HL-60 (cell line): Measurements from ENCODE around the gene FEZF2.

ENCODE experiments used
- GABPA ChIP-seq: IDR thresholded peaks from 2 replicates; pipeline ENCODE4 v1.6.1; 2012; ENCODE audit warnings: low read depth
- POLR2AphosphoS5 ChIP-seq: IDR thresholded peaks from 2 replicates; pipeline ENCODE4 v1.6.1; 2012; ENCODE audit warnings: low read depth
- SPI1 ChIP-seq: IDR thresholded peaks from 2 replicates; pipeline ENCODE4 v1.6.1; 2012; ENCODE audit warnings: low read depth, mild to moderate bottlenecking, borderline replicate concordance
- TF ChIP-seq, protein P1 (sequence below): IDR thresholded peaks from one replicate; pipeline ENCODE4 v1.5.1; 2011; ENCODE audit warnings: low read length, control low read depth, inconsistent platforms; ENCODE audit not compliant: insufficient read depth
- TF ChIP-seq, protein P2 (sequence below): IDR thresholded peaks from 2 replicates; pipeline ENCODE4 v1.6.1; 2012; ENCODE audit warnings: low read depth; ENCODE audit not compliant: insufficient replicate concordance

DNA sequence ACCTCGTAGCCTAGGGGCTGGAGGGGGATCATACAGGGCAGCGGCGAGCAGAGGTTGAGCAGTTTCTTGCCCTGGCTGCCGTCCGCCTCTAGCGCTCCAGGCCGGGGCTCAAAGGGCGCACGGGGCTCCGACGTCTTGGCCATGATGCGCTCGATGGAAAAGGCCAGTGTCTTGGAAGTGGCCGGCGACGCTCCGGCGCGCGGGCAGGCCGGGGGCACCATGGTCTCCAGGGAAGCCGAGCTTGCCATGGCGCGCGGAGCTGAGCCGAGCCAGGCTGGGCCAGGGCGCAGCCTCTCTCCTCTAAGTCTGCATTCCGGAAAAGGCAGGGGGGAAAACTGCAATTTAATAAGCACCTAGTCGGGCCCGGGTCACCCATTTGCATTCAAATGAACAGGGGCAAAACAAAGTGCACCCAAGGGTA lies 719 bp downstream of the FEZF2 start:
- TF ChIP-seq, protein P1, sequence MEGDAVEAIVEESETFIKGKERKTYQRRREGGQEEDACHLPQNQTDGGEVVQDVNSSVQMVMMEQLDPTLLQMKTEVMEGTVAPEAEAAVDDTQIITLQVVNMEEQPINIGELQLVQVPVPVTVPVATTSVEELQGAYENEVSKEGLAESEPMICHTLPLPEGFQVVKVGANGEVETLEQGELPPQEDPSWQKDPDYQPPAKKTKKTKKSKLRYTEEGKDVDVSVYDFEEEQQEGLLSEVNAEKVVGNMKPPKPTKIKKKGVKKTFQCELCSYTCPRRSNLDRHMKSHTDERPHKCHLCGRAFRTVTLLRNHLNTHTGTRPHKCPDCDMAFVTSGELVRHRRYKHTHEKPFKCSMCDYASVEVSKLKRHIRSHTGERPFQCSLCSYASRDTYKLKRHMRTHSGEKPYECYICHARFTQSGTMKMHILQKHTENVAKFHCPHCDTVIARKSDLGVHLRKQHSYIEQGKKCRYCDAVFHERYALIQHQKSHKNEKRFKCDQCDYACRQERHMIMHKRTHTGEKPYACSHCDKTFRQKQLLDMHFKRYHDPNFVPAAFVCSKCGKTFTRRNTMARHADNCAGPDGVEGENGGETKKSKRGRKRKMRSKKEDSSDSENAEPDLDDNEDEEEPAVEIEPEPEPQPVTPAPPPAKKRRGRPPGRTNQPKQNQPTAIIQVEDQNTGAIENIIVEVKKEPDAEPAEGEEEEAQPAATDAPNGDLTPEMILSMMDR = no peak
- TF ChIP-seq POLR2AphosphoS5 (no peak), GABPA (no peak), SPI1 (no peak)
- TF ChIP-seq, protein P2, sequence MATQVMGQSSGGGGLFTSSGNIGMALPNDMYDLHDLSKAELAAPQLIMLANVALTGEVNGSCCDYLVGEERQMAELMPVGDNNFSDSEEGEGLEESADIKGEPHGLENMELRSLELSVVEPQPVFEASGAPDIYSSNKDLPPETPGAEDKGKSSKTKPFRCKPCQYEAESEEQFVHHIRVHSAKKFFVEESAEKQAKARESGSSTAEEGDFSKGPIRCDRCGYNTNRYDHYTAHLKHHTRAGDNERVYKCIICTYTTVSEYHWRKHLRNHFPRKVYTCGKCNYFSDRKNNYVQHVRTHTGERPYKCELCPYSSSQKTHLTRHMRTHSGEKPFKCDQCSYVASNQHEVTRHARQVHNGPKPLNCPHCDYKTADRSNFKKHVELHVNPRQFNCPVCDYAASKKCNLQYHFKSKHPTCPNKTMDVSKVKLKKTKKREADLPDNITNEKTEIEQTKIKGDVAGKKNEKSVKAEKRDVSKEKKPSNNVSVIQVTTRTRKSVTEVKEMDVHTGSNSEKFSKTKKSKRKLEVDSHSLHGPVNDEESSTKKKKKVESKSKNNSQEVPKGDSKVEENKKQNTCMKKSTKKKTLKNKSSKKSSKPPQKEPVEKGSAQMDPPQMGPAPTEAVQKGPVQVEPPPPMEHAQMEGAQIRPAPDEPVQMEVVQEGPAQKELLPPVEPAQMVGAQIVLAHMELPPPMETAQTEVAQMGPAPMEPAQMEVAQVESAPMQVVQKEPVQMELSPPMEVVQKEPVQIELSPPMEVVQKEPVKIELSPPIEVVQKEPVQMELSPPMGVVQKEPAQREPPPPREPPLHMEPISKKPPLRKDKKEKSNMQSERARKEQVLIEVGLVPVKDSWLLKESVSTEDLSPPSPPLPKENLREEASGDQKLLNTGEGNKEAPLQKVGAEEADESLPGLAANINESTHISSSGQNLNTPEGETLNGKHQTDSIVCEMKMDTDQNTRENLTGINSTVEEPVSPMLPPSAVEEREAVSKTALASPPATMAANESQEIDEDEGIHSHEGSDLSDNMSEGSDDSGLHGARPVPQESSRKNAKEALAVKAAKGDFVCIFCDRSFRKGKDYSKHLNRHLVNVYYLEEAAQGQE = no peak
